Measurements from ENCODE around the gene DAPK3.
"Not testable (repeated sequence)": the region's sequence is repeated elsewhere in the genome, so short reads cannot be mapped to it uniquely, and the experiment has no call there.

The DAPK3 gene

GRCh38 chr19:3970808-3971598, at the start of gene DAPK3:
Gene DAPK3 (minus strand): TSS chr19:3971099. CDS start chr19:3969735, 1,364 bp downstream.
- peak; percentile 98 for DNase-seq

GRCh38 chr19:4019578-4019977, 48.7 kb upstream of the DAPK3 start:
- DNase-seq, result no peak

DNA sequence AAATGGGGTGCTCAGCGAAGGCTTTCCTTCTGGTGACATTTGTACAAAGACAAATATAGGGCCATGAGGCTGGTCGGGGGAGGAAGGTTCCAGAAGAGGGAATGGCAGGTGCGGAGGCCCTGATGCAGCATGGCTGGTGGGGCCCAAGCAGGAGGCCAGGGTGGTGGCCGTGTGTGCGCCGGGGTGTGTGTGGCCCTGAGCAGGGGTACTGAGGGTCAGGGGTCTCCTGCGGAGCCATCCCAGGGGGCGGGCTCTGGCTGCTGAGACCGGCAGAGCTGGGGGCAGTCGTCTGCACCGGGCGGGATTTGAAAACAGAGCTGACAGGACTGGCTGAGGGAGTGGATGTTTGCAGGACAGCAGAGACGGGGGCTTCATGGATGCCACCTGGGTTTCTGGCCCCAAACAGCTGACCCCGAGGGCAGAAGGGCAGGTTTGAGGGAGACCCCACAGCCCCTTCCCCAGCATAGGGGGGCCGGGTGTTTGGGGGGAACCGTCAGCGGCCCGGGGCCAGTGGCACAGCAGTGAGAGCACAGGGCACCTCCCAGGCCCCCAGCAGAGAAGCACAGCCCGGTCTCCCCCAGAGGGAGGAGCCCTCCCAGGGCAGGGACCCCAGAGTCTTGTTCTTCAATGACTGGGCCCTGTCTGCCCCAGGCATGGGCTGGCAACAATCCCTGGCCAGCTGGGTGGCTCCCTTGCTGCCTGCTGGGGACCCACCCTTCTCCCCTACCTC, 48.0 kb upstream of the DAPK3 start:
- DNase-seq, result no peak

- peak; percentile 46 for DNase-seq
Observed at GRCh38 chr19:4018140-4018613, 47.3 kb upstream of the DAPK3 start.

- no peak for DNase-seq
Observed at GRCh38 chr19:4016903-4017638, 46.2 kb upstream of the DAPK3 start.

DNA sequence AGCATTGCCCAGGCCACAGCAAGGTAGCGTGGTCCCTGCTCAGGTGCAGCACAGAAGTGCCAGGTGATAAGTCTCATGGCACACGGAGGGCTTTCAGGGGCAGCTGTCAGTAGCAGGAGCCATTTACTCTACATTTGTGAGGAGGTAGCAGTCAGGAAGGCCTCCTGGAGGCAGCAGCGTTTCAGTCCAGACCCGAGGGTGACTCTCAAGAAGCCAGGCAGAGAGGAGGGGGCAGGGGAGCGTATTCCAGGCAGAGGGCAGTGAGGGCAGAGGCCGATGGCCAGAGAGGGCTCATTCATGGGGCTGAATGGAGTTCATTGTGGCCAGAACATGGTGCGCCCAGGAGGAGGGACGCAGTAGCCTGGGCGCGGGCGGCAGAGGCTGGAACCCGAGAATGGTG, 45.6 kb upstream of the DAPK3 start:
- DNase-seq, result no peak

- no peak for DNase-seq
Observed at GRCh38 chr19:4015705-4016402, 45.0 kb upstream of the DAPK3 start.

GRCh38 chr19:4014541-4015491, 43.9 kb upstream of the DAPK3 start:
- DNase-seq, result peak; percentile 68

- no peak for DNase-seq
Observed at GRCh38 chr19:4013886-4014540, 43.1 kb upstream of the DAPK3 start.

DNA sequence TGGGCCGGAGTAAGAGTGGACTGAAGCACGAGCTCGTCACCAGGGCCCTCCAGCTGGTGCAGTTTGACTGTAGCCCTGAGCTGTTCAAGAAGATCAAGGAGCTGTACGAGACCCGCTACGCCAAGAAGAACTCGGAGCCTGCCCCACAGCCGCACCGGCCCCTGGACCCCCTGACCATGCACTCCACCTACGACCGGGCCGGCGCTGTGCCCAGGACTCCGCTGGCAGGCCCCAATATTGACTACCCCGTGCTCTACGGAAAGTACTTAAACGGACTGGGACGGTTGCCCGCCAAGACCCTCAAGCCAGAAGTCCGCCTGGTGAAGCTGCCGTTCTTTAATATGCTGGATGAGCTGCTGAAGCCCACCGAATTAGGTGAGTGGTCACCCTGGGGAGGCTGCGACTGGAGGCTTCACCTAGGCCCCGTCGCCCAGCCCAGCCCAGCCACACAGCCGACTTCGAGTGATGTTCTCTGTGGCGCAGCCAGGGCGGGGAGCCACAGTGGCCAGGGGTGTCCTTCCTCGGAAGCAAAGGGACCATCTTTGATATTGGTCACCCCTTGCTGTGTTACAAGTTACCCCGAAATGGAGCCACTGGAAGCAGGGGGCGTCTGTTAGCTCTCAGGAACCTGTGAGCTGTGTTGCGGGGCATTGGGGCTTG, 42.2 kb upstream of the DAPK3 start:
- DNase-seq, result no peak

GRCh38 chr19:4012092-4012974, 41.4 kb upstream of the DAPK3 start:
- no peak for DNase-seq

DNA sequence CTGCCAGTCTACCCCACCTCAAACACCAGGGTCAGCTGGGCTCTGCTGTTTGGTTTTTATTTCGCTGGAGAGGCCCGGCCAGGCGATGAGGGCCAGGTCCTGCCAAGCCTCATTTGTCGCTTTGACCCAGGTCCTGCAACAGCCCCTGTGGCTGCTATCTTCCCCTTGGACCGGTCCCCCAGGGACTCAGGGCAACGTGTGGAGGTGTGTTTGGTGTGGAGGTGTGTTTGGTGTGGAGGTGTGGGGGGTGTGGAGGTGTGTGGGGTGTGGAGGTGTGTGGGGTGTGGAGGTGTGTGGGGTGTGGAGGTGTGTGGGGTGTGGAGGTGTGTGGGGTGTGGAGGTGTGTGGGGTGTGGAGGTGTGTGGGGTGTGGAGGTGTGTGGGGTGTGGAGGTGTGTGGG, 40.5 kb upstream of the DAPK3 start:
- not testable (repeated sequence) for DNase-seq

GRCh38 chr19:4010808-4011110, 39.9 kb upstream of the DAPK3 start:
- no peak for DNase-seq

GRCh38 chr19:4009990-4010807, 39.3 kb upstream of the DAPK3 start:
- no peak for DNase-seq

GRCh38 chr19:4007836-4008539, 37.1 kb upstream of the DAPK3 start:
- peak; percentile 69 for DNase-seq

GRCh38 chr19:4007021-4007835, 36.3 kb upstream of the DAPK3 start, which contains the start of gene PIAS4:
Gene PIAS4 (plus strand): TSS chr19:4007736. CDS start chr19:4007761, 25 bp downstream.
- peak; percentile 96 for DNase-seq

DNA sequence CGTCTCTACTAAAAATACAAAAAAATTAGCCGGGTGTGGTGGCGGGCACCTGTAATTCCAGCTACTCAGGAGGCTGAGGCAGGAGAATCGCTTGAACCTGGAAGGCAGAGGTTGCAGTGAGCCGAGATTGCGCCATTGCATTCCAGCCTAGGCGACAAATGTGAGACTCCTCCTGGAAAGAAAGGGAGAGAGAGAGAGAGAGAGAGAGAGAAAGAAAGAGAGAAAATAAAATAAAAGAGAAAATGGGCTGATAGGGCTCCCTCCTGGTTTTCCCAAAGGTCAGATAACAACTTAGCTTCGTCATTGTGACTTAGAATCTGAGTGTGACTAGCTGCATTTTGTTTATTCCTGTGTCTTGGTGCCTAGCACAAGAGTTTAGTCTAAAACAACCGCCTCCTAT, 34.5 kb upstream of the DAPK3 start:
- not testable (repeated sequence) for DNase-seq
